ENCODE results near the gene GCNA. TPM values are rescaled to one million over a fixed set of nuclear protein-coding genes. Genes with fewer than 3 reads are reported as not detected.
"Not testable (repeated sequence)": the region's sequence is repeated elsewhere in the genome, so short reads cannot be mapped to it uniquely, and the experiment has no call there.

The GCNA gene
- total and polyA plus RNA-seq, 10 of the 15 experiments (the other 5 are each of a cell fraction or from before 2014, with no cell fraction given), result 0.37 to 1.6 (median 0.90) TPM

GRCh38 chrX:71662654-71663053 is 84.4 kb downstream of the GCNA start:
- in situ Hi-C loops (cut with MboI), result loop anchor here (25.0 kb wide), 2 partner anchors 200 to 875 kb away; no protein-coding TSS in a partner anchor
- H3K4me2 ChIP-seq (ENCODE audit: control insufficient read depth, insufficient read depth); CTCF ChIA-PET; POLR2A ChIA-PET; H3K9ac ChIP-seq (ENCODE audit: control insufficient read depth, insufficient read depth, low read length); H3K4me1 ChIP-seq (ENCODE audit: control insufficient read depth, insufficient read depth, low read length); H3K36me3 ChIP-seq (ENCODE audit: control insufficient read depth in 2 of 2, insufficient read depth in 2 of 2, low read length in 1 of 2); DNase-seq (ENCODE audit: low read depth, low spot score); H3K27me3 ChIP-seq (replicated peaks in 1 of 2; ENCODE audit: control insufficient read depth in 2 of 2, insufficient read depth in 2 of 2, low read length in 1 of 2); H3K27ac ChIP-seq (ENCODE audit: control insufficient read depth, insufficient read depth); H4K20me1 ChIP-seq (ENCODE audit: control insufficient read depth, insufficient read depth); FAIRE-seq; H2AFZ ChIP-seq (ENCODE audit: control insufficient read depth, low read depth, low read length); H3K9me3 ChIP-seq (replicated peaks; ENCODE audit: control insufficient read depth, insufficient read depth, low read length); intact Hi-C loops (cut with micrococcal nuclease; ENCODE audit: unreplicated experiment); RAD21 ChIA-PET (ENCODE audit: unreplicated experiment); ATAC-seq; H3K4me3 ChIP-seq; SMC1A ChIA-PET (ENCODE audit: uncharacterized antibody, unreplicated experiment); H3K79me2 ChIP-seq (ENCODE audit: control insufficient read depth, insufficient read depth, low read length); BruUV-seq (replicated peaks): not testable (repeated sequence)
- 10% methylated on average over 11 of the region's 11 CpGs for WGBS (ENCODE audit: insufficient coverage, insufficient replicate concordance, low lambda C conversion rate, missing lambda C conversion rate)

Other genes with a start within 250 kb of the GCNA start
- 20.9 and 24.3 TPM in 2 replicates for gene TAF1, start 212.1 kb upstream of the GCNA start, total RNA-seq (2014; rRNA removed)
- gene TAF1, start 212.1 kb upstream of the GCNA start, total RNA-seq (2014; rRNA removed; fragmentation: Illumina TruSeq; extraction: Trizol), result 24.2 and 25.2 TPM in 2 replicates
- 19.4 and 23.4 TPM in 2 replicates for gene TAF1, start 212.1 kb upstream of the GCNA start, total RNA-seq (2021)
- 17.1 and 21.5 TPM in 2 replicates for gene TAF1, start 212.1 kb upstream of the GCNA start, polyA plus RNA-seq (2011; rRNA removed)
- gene TAF1, start 212.1 kb upstream of the GCNA start, polyA plus RNA-seq (2014; fragmentation: Illumina TruSeq; extraction: Trizol), result 23.3 and 31.4 TPM in 2 replicates
- gene TAF1, start 212.1 kb upstream of the GCNA start, polyA plus RNA-seq (2014; fragmentation: Nextera tagmentation; extraction: Ambion mirVana), result 1 to 10 TPM; 4.1 to 4.8 TPM
- gene TAF1, start 212.1 kb upstream of the GCNA start, polyA plus RNA-seq (2014; rRNA removed), result 17.3 and 17.7 TPM in 2 replicates
- gene TAF1, start 212.1 kb upstream of the GCNA start, polyA plus RNA-seq (2016; fragmentation: Nextera tagmentation; extraction: Ambion mirVana), result 10 to 100 TPM in 1 of 2 experiments, 1 to 10 TPM in 1; 8.0 to 11.6 TPM
- 111 and 121 TPM in 2 replicates for gene OGT, start 45.3 kb upstream of the GCNA start, total RNA-seq (2014; rRNA removed)
- 103 and 109 TPM in 2 replicates for gene OGT, start 45.3 kb upstream of the GCNA start, total RNA-seq (2014; rRNA removed; fragmentation: Illumina TruSeq; extraction: Trizol)
- gene OGT, start 45.3 kb upstream of the GCNA start, total RNA-seq (2021), result 150 and 163 TPM in 2 replicates
- gene OGT, start 45.3 kb upstream of the GCNA start, polyA plus RNA-seq (2011; rRNA removed), result 638 and 671 TPM in 2 replicates
- 142 and 188 TPM in 2 replicates for gene OGT, start 45.3 kb upstream of the GCNA start, polyA plus RNA-seq (2014; fragmentation: Illumina TruSeq; extraction: Trizol)
- gene OGT, start 45.3 kb upstream of the GCNA start, polyA plus RNA-seq (2014; fragmentation: Nextera tagmentation; extraction: Ambion mirVana), result 10 to 100 TPM; 38.2 to 43.8 TPM
- gene OGT, start 45.3 kb upstream of the GCNA start, polyA plus RNA-seq (2014; rRNA removed), result 176 and 192 TPM in 2 replicates
- 10 to 100 TPM; 45.0 to 50.2 TPM for gene OGT, start 45.3 kb upstream of the GCNA start, polyA plus RNA-seq (2016; fragmentation: Nextera tagmentation; extraction: Ambion mirVana)
- gene CXCR3, start 40.1 kb downstream of the GCNA start, total RNA-seq (2014; rRNA removed), result 18.0 and 24.9 TPM in 2 replicates
- gene CXCR3, start 40.1 kb downstream of the GCNA start, total RNA-seq (2014; rRNA removed; fragmentation: Illumina TruSeq; extraction: Trizol), result 4.5 and 6.8 TPM in 2 replicates
- 45.4 and 48.2 TPM in 2 replicates for gene CXCR3, start 40.1 kb downstream of the GCNA start, total RNA-seq (2021)
- gene CXCR3, start 40.1 kb downstream of the GCNA start, polyA plus RNA-seq (2011; rRNA removed), result 0.37 and 3.0 TPM in 2 replicates
- 1.7 and 11.7 TPM in 2 replicates for gene CXCR3, start 40.1 kb downstream of the GCNA start, polyA plus RNA-seq (2014; fragmentation: Illumina TruSeq; extraction: Trizol)
- 1 to 10 TPM; 1.4 to 6.7 TPM for gene CXCR3, start 40.1 kb downstream of the GCNA start, polyA plus RNA-seq (2014; fragmentation: Nextera tagmentation; extraction: Ambion mirVana)
- 19.7 and 27.7 TPM in 2 replicates for gene CXCR3, start 40.1 kb downstream of the GCNA start, polyA plus RNA-seq (2014; rRNA removed)
- 10 to 100 TPM; 47.6 to 48.0 TPM for gene CXCR3, start 40.1 kb downstream of the GCNA start, polyA plus RNA-seq (2016; fragmentation: Nextera tagmentation; extraction: Ambion mirVana)
- gene CXorf49, start 139.8 kb downstream of the GCNA start, total RNA-seq (2014; rRNA removed), result not detected in 2 replicates
- not detected in 2 replicates for gene CXorf49, start 139.8 kb downstream of the GCNA start, total RNA-seq (2014; rRNA removed; fragmentation: Illumina TruSeq; extraction: Trizol)
- gene CXorf49, start 139.8 kb downstream of the GCNA start, total RNA-seq (2021), result not detected in 2 replicates
- gene CXorf49, start 139.8 kb downstream of the GCNA start, polyA plus RNA-seq (2011; rRNA removed), result not detected in 2 replicates
- gene CXorf49, start 139.8 kb downstream of the GCNA start, polyA plus RNA-seq (2014; fragmentation: Illumina TruSeq; extraction: Trizol), result not detected in 2 replicates
- gene CXorf49, start 139.8 kb downstream of the GCNA start, polyA plus RNA-seq (2014; fragmentation: Nextera tagmentation; extraction: Ambion mirVana), result not detected
- 0.27 TPM in 1 of 2 replicates, not detected in the other for gene CXorf49, start 139.8 kb downstream of the GCNA start, polyA plus RNA-seq (2014; rRNA removed)
- gene CXorf49, start 139.8 kb downstream of the GCNA start, polyA plus RNA-seq (2016; fragmentation: Nextera tagmentation; extraction: Ambion mirVana), result not detected
- gene CXorf49B, start 184.9 kb downstream of the GCNA start, total RNA-seq (2014; rRNA removed), result not detected in 2 replicates
- gene CXorf49B, start 184.9 kb downstream of the GCNA start, total RNA-seq (2014; rRNA removed; fragmentation: Illumina TruSeq; extraction: Trizol), result not detected in 2 replicates
- not detected in 2 replicates for gene CXorf49B, start 184.9 kb downstream of the GCNA start, total RNA-seq (2021)
- not detected in 2 replicates for gene CXorf49B, start 184.9 kb downstream of the GCNA start, polyA plus RNA-seq (2011; rRNA removed)
- not detected in 2 replicates for gene CXorf49B, start 184.9 kb downstream of the GCNA start, polyA plus RNA-seq (2014; fragmentation: Illumina TruSeq; extraction: Trizol)
- not detected for gene CXorf49B, start 184.9 kb downstream of the GCNA start, polyA plus RNA-seq (2014; fragmentation: Nextera tagmentation; extraction: Ambion mirVana)
- 0.27 TPM in 1 of 2 replicates, not detected in the other for gene CXorf49B, start 184.9 kb downstream of the GCNA start, polyA plus RNA-seq (2014; rRNA removed)
- gene CXorf49B, start 184.9 kb downstream of the GCNA start, polyA plus RNA-seq (2016; fragmentation: Nextera tagmentation; extraction: Ambion mirVana), result not detected